Activated T-cell treated with anti-CD3 and anti-CD28 coated beads, Interleukin-2, amount 50 U/mL, for 24 hours (primary cell): ENCODE measurements around the gene PEX26.
"Not testable (repeated sequence)": the region's sequence is repeated elsewhere in the genome, so short reads cannot be mapped to it uniquely, and the experiment has no call there.

Source experiments
- DNase-seq: peaks from one replicate; pipeline ENCODE4 v3.0.0-alpha.2; 2020
- H3K27ac Mint-ChIP-seq: 2 replicates; pipeline ENCODE4 v1.8.0; 2020; ENCODE audit warnings: mild to moderate bottlenecking, mixed read lengths
- H3K27me3 Mint-ChIP-seq: 2 replicates; pipeline ENCODE4 v1.8.0; 2020; ENCODE audit warnings: mixed read lengths
- H3K36me3 Mint-ChIP-seq: 2 replicates; pipeline ENCODE4 v1.8.0; 2020; ENCODE audit warnings: low read depth, mixed read lengths
- H3K4me1 Mint-ChIP-seq: 2 replicates; pipeline ENCODE4 v1.8.0; 2020; ENCODE audit warnings: low read depth, mixed read lengths
- H3K4me3 Mint-ChIP-seq: 2 replicates; pipeline ENCODE4 v1.8.0; 2020; ENCODE audit warnings: mild to moderate bottlenecking, moderate library complexity, mixed read lengths
- H3K9me3 Mint-ChIP-seq: 2 replicates; pipeline ENCODE4 v1.8.0; 2020; ENCODE audit warnings: mixed read lengths

PEX26 gene

GRCh38 chr22:18091478-18091877 lies 13.7 kb downstream of the PEX26 start:
- DNase-seq: no peak
- peaks cover 89% of the 10 kb centered on the region for H3K36me3 Mint-ChIP-seq
- H3K27ac Mint-ChIP-seq: peak overlapping the region; percentile 79
- peaks cover 45% of the 10 kb centered on the region for H3K4me1 Mint-ChIP-seq
- peaks cover 2% of the 10 kb centered on the region for H3K9me3 Mint-ChIP-seq
- no peak overlapping the region for H3K4me3 Mint-ChIP-seq
- no peaks in the 10 kb centered on the region for H3K27me3 Mint-ChIP-seq

- Mint-ChIP-seq H3K4me3 (peak overlapping the region; percentile 53), H3K36me3 (peaks cover 91% of the 10 kb centered on the region), H3K27ac (peak overlapping the region; percentile 79), H3K9me3 (peaks cover 7% of the 10 kb centered on the region), H3K27me3 (no peaks in the 10 kb centered on the region), H3K4me1 (peaks cover 50% of the 10 kb centered on the region)
- DNase-seq: peak; percentile 46
These were observed 14.2 kb downstream of the PEX26 start for GRCh38 chr22:18091916-18092526.

- H3K27me3 Mint-ChIP-seq: no peaks in the 10 kb centered on the region
- H3K9me3 Mint-ChIP-seq: peaks cover 7% of the 10 kb centered on the region
- H3K4me1 Mint-ChIP-seq: peaks cover 42% of the 10 kb centered on the region
- no peak for DNase-seq
- no peak overlapping the region for H3K4me3 Mint-ChIP-seq
- peaks cover 84% of the 10 kb centered on the region for H3K36me3 Mint-ChIP-seq
- no peak overlapping the region for H3K27ac Mint-ChIP-seq
These were observed 15.9 kb downstream of the PEX26 start for GRCh38 chr22:18093661-18094060.

GRCh38 chr22:18095101-18095805 lies 17.5 kb downstream of the PEX26 start:
- no peak for DNase-seq
- Mint-ChIP-seq H3K4me3 (no peak overlapping the region), H3K36me3 (peaks cover 79% of the 10 kb centered on the region), H3K27me3 (no peaks in the 10 kb centered on the region), H3K27ac (no peak overlapping the region), H3K4me1 (peaks cover 34% of the 10 kb centered on the region), H3K9me3 (peaks cover 7% of the 10 kb centered on the region)

GRCh38 chr22:18096823-18097222 lies 19.0 kb downstream of the PEX26 start:
- Mint-ChIP-seq H3K36me3 (peaks cover 79% of the 10 kb centered on the region), H3K4me3 (no peak overlapping the region), H3K27me3 (no peaks in the 10 kb centered on the region), H3K9me3 (peaks cover 7% of the 10 kb centered on the region), H3K4me1 (peaks cover 33% of the 10 kb centered on the region), H3K27ac (peak overlapping the region; percentile 58)
- DNase-seq: no peak

GRCh38 chr22:18100781-18101180 lies 23.0 kb downstream of the PEX26 start:
- Mint-ChIP-seq H3K9me3 (peaks cover 14% of the 10 kb centered on the region), H3K36me3 (peaks cover 81% of the 10 kb centered on the region), H3K4me3 (no peak overlapping the region), H3K27me3 (peaks cover 2% of the 10 kb centered on the region), H3K4me1 (peaks cover 49% of the 10 kb centered on the region), H3K27ac (no peak overlapping the region)
- DNase-seq: no peak

- DNase-seq: no peak
- no peak overlapping the region for H3K27ac Mint-ChIP-seq
- H3K36me3 Mint-ChIP-seq: peaks cover 78% of the 10 kb centered on the region
These were observed 23.7 kb downstream of the PEX26 start for GRCh38 chr22:18101536-18101935.

GRCh38 chr22:18103527-18104269 lies 25.9 kb downstream of the PEX26 start:
- Mint-ChIP-seq H3K4me3 (peak overlapping the region; percentile 18), H3K27ac (peak overlapping the region; percentile 89), H3K4me1 (peaks cover 60% of the 10 kb centered on the region), H3K9me3 (peaks cover 20% of the 10 kb centered on the region), H3K27me3 (peaks cover 15% of the 10 kb centered on the region), H3K36me3 (peaks cover 72% of the 10 kb centered on the region)
- no peak for DNase-seq

More at GRCh38 chr22:18101536-18101935, 23.7 kb downstream of the PEX26 start:
- Mint-ChIP-seq H3K4me3 (no peak overlapping the region), H3K4me1 (peaks cover 48% of the 10 kb centered on the region), H3K27me3 (peaks cover 2% of the 10 kb centered on the region), H3K9me3 (peaks cover 15% of the 10 kb centered on the region)

- DNase-seq: no peak
- peaks cover 20% of the 10 kb centered on the region for H3K9me3 Mint-ChIP-seq
- H3K4me1 Mint-ChIP-seq: peaks cover 63% of the 10 kb centered on the region
- no peak overlapping the region for H3K4me3 Mint-ChIP-seq
- H3K27ac Mint-ChIP-seq: peak overlapping the region; percentile 89
- peaks cover 22% of the 10 kb centered on the region for H3K27me3 Mint-ChIP-seq
- H3K36me3 Mint-ChIP-seq: peaks cover 65% of the 10 kb centered on the region
These were observed 26.8 kb downstream of the PEX26 start for GRCh38 chr22:18104566-18104965.

- H3K36me3 Mint-ChIP-seq: peaks cover 56% of the 10 kb centered on the region
- peaks cover 20% of the 10 kb centered on the region for H3K9me3 Mint-ChIP-seq
- H3K27me3 Mint-ChIP-seq: peaks cover 33% of the 10 kb centered on the region
- H3K4me1 Mint-ChIP-seq: peaks cover 73% of the 10 kb centered on the region
- not testable (repeated sequence) for H3K4me3 Mint-ChIP-seq, DNase-seq
- H3K27ac Mint-ChIP-seq: peak overlapping the region; percentile 93
These were observed 28.2 kb downstream of the PEX26 start for GRCh38 chr22:18105981-18106380.

- H3K9me3 Mint-ChIP-seq: peaks cover 20% of the 10 kb centered on the region
- H3K36me3 Mint-ChIP-seq: peaks cover 48% of the 10 kb centered on the region
- peaks cover 70% of the 10 kb centered on the region for H3K4me1 Mint-ChIP-seq
- not testable (repeated sequence) for DNase-seq, H3K4me3 Mint-ChIP-seq
- peaks cover 41% of the 10 kb centered on the region for H3K27me3 Mint-ChIP-seq
- peak overlapping the region; percentile 84 for H3K27ac Mint-ChIP-seq
These were observed 29.0 kb downstream of the PEX26 start for GRCh38 chr22:18106550-18107341.

- peaks cover 20% of the 10 kb centered on the region for H3K9me3 Mint-ChIP-seq
- no peak overlapping the region for H3K27ac Mint-ChIP-seq
- H3K36me3 Mint-ChIP-seq: peaks cover 35% of the 10 kb centered on the region
- H3K4me1 Mint-ChIP-seq: peaks cover 61% of the 10 kb centered on the region
- no peak for DNase-seq
- no peak overlapping the region for H3K4me3 Mint-ChIP-seq
- peaks cover 54% of the 10 kb centered on the region for H3K27me3 Mint-ChIP-seq
These were observed 30.4 kb downstream of the PEX26 start for GRCh38 chr22:18108187-18108586.

GRCh38 chr22:18109410-18110193 lies 31.8 kb downstream of the PEX26 start:
- H3K36me3 Mint-ChIP-seq: peaks cover 21% of the 10 kb centered on the region
- peaks cover 19% of the 10 kb centered on the region for H3K9me3 Mint-ChIP-seq
- no peak overlapping the region for H3K27ac Mint-ChIP-seq
- H3K27me3 Mint-ChIP-seq: peaks cover 64% of the 10 kb centered on the region
- H3K4me1 Mint-ChIP-seq: peaks cover 59% of the 10 kb centered on the region
- H3K4me3 Mint-ChIP-seq: peak overlapping the region; percentile 68
- DNase-seq: no peak
